HepG2 (cell line): ENCODE measurements around the gene GDF7. TPM values are rescaled to one million over a fixed set of nuclear protein-coding genes. Genes with fewer than 3 reads are reported as not detected.

Experiments
- ATAC-seq: fragments of 200-7000 bp; cut with Tn5 transposase; 3 replicates; pipeline ENCODE4 v1.9.1; 2020; ENCODE audit warnings: mild to moderate bottlenecking, moderate library complexity
- BruUV-seq: library from RNA; stranded (reverse); fragments of 400-500 nt; replicated peaks from 2 replicates; lab custom pipeline; 2021; lab: Mats Ljungman, UMichigan
- CTCF ChIA-PET: fragments of 300-600 bp; formaldehyde crosslinking; extraction: SDS; loops from one replicate; lab custom pipeline; 2021; ENCODE audit warnings: low total read pairs, inconsistent platforms, low intra/inter-chr PET ratio; lab: Yijun Ruan, JAX
- POLR2A ChIA-PET: fragments of 350-600 bp; sonication (Branson Sonifier 250); formaldehyde crosslinking; loops from one replicate; lab custom pipeline; 2020; ENCODE audit warnings: antibody characterized with exemption, inconsistent platforms; lab: Yijun Ruan, JAX
- DNase-seq: peaks from one replicate; pipeline ENCODE4 v3.0.0-alpha.2; 2015; ENCODE audit warnings: low spot score
- FAIRE-seq: peaks from 3 replicates; lab custom pipeline; 2011; peaks lifted over from hg19 to GRCh38; lab: Jason Lieb, UNC
- H2AFZ ChIP-seq: one replicate; pipeline ENCODE4 v1.6.1; 2011; ENCODE audit warnings: low read length, inconsistent platforms
- H3K27ac ChIP-seq: fragments of 300-600 bp; 3 replicates; pipeline ENCODE4 v1.8.0; 2011; ENCODE audit warnings: mixed run types, mild to moderate bottlenecking, mixed read lengths, low read length, inconsistent platforms; ENCODE audit not compliant: insufficient read depth; ENCODE audit errors: extremely low read length
- H3K27me3 ChIP-seq, 2 experiments: fragments of 200-600 bp in 1 of 2; 2 replicates in 1 of 2; 3 replicates in 1 of 2; pipeline versions ENCODE4 v1.6.0 to v1.8.0; 2011; ENCODE audit warnings: low read length in 2 of 2, mild to moderate bottlenecking in 2 of 2, moderate library complexity in 2 of 2, inconsistent platforms in 1 of 2; ENCODE audit not compliant: insufficient read depth in 2 of 2, control insufficient read depth in 1 of 2
- H3K36me3 ChIP-seq, 2 experiments: fragments of 200-600 bp in 1 of 2; replicated peaks in 1 of 2; 2 replicates in 1 of 2; 3 replicates in 1 of 2; pipeline versions ENCODE4 v1.5.1 to v1.8.0; 2011; ENCODE audit warnings: low read length in 2 of 2, inconsistent platforms in 1 of 2; ENCODE audit not compliant: insufficient read depth in 2 of 2, control insufficient read depth in 1 of 2
- H3K4me1 ChIP-seq: 2 replicates; pipeline ENCODE4 v1.5.1; 2012; ENCODE audit warnings: low read length, inconsistent platforms; ENCODE audit not compliant: insufficient read depth
- H3K4me2 ChIP-seq: 2 replicates; pipeline ENCODE4 v1.6.0; 2011; ENCODE audit warnings: low read depth, low read length, inconsistent platforms
- H3K4me3 ChIP-seq, 3 experiments: fragments of 200-600 bp in 1 of 3; sonication (generic), shearing (Covaris generic) in 1 of 3; replicated peaks in 1 of 3; 2 replicates each; pipeline ENCODE4 v1.5.1; 2011 to 2016; ENCODE audit warnings: low read length in 3 of 3, inconsistent platforms in 2 of 3, low read depth in 2 of 3, mild to moderate bottlenecking in 2 of 3, control low read depth in 1 of 3, mixed read lengths in 1 of 3; ENCODE audit not compliant: insufficient read depth in 1 of 3
- H3K79me2 ChIP-seq: one replicate; pipeline ENCODE4 v1.6.1; 2011; ENCODE audit warnings: low read length, inconsistent platforms; ENCODE audit not compliant: insufficient read depth
- H3K9ac ChIP-seq: 2 replicates; pipeline ENCODE4 v1.6.0; 2011; ENCODE audit warnings: mild to moderate bottlenecking, low read depth, low read length, inconsistent platforms; ENCODE audit not compliant: insufficient read depth
- H3K9me3 ChIP-seq: 2 replicates; pipeline ENCODE4 v1.5.1; 2012; ENCODE audit warnings: mild to moderate bottlenecking, low read length
- H4K20me1 ChIP-seq: 2 replicates; pipeline ENCODE4 v1.6.0; 2011; ENCODE audit warnings: inconsistent platforms, mild to moderate bottlenecking, low read length, moderate library complexity; ENCODE audit not compliant: insufficient read depth
- BHLHE40 ChIP-seq: IDR thresholded peaks from 2 replicates; pipeline ENCODE4 v1.6.1; 2011; ENCODE audit warnings: low read length, improper control_type of control experiment
- NBN ChIP-seq: fragments of 450-650 bp; conservative IDR thresholded peaks from 2 replicates; pipeline ENCODE4 v1.6.1; 2017
- PLRG1 ChIP-seq: fragments of 450-650 bp; conservative IDR thresholded peaks from 2 replicates; pipeline ENCODE4 v1.6.1; 2016
- SALL1 ChIP-seq: sonication (generic); formaldehyde crosslinking; IDR thresholded peaks from 2 replicates; pipeline ENCODE4 v1.8.0; 2022; ENCODE audit warnings: mild to moderate bottlenecking, missing genetic modification reagents
- ZNF567 ChIP-seq: sonication (generic); formaldehyde crosslinking; IDR thresholded peaks from 2 replicates; pipeline ENCODE4 v1.8.1; 2023; ENCODE audit warnings: mild to moderate bottlenecking, missing genetic modification reagents, borderline replicate concordance
- WGBS: methylation state at CpG from one replicate; pipeline ENCODE4 v1.1.6; 2017; ENCODE audit warnings: low lambda C conversion rate; 5-methylcytosine and 5-hydroxymethylcytosine counted together
- in situ Hi-C: cut with HindIII; loops from 2 replicates; pipeline ENCODE4 v1.10.0; 2017; ENCODE audit warnings: low pct_unique_long_range_greater_than_20kb; ENCODE audit not compliant: extremely low pct_ligation_motif_present
- intact Hi-C: fragments of 100-400 bp; cut with micrococcal nuclease; formaldehyde crosslinking; loops from one replicate; pipeline ENCODE4 v1.10.0; 2022; ENCODE audit not compliant: unreplicated experiment
- polyA plus RNA-seq, 8 experiments: library from polyadenylated mRNA; depleted of rRNA in 3 of 8; stranded (reverse) in 7 of 8; unstranded in 1 of 8; fragments of >200 nt; fragmentation: Illumina TruSeq in 4 of 8; extraction: Trizol in 4 of 8; gene quantifications; 2 replicates each; pipeline versions ENCODE4 v1.2.1 to v1.2.3, GENCODE V29; 2011 to 2016; ENCODE audit warnings: low read depth in 4 of 8, missing spikeins in 1 of 8, mixed read lengths in 1 of 8; ENCODE audit not compliant: insufficient read depth in 1 of 8
- total RNA-seq, 5 experiments: library from RNA; depleted of rRNA; stranded (reverse); fragments of >200 nt; fragmentation: Illumina TruSeq; extraction: Trizol; gene quantifications; 2 replicates each; pipeline ENCODE4 v1.2.3, GENCODE V29; 2016; ENCODE audit warnings: low read depth in 1 of 5
- TF ChIP-seq, protein P1 (sequence below): sonication (generic); formaldehyde crosslinking; IDR thresholded peaks from 2 replicates; pipeline ENCODE4 v1.5.1; 2020; ENCODE audit warnings: missing genetic modification reagents, mild to moderate bottlenecking, borderline replicate concordance

Gene GDF7
- total and polyA plus RNA-seq, 2 of the 13 experiments (the other 11 are each of a cell fraction or from before 2014, with no cell fraction given): 1.6 to 15.0 TPM

- POLR2A ChIA-PET: interaction anchor here (1.3 to 5.9 kb wide), 11 partner anchors 9 to 240 kb away, joined by 3 to 51 read pairs (median 15); partner anchors contain the start of genes GDF7, LDAH and RHOB
- Histone ChIP-seq H4K20me1 (no peaks in the 10 kb centered on the region), H3K27me3 (peaks cover 5 to 23% of the 10 kb centered on the region in 2 experiments; a peak in 4 of 5 replicates), H3K9me3 (no peaks in the 10 kb centered on the region), H3K4me3 (peak overlapping the region in 1 of 3 experiments; percentile 95; a peak in 1 of 6 replicates), H3K4me2 (peak overlapping the region; percentile 93), H3K9ac (no peak overlapping the region), H2AFZ (no peak overlapping the region), H3K36me3 (no peaks in the 10 kb centered on the region; a peak in 1 of 5 replicates), H3K27ac (no peak overlapping the region), H3K4me1 (peaks cover 58% of the 10 kb centered on the region), H3K79me2 (peaks cover 9% of the 10 kb centered on the region)
- FAIRE-seq: peak; percentile 63
- CTCF ChIA-PET: interaction anchor here (1.4 kb wide), 1 partner anchor 240 kb away, joined by 3 read pairs; no protein-coding TSS in a partner anchor
- BruUV-seq: no TSS peak
- in situ Hi-C loops (loop anchor here (25.0 kb wide), 1 partner anchor 310 kb away; no protein-coding TSS in a partner anchor), intact Hi-C loops (no loop called here)
- WGBS: 63% methylated on average over 7 of the region's 7 CpGs
- ATAC-seq: no peak
- no peak for DNase-seq
- TF ChIP-seq PLRG1 (no peak), ZNF567 (CRISPR knock-in tag) (0 out of 2 replicates have a peak, but pooled peaks have one; percentile 6), NBN (no peak)
Observed at GRCh38 chr2:20652141-20652540, 14.8 kb upstream of the GDF7 start.

DNA sequence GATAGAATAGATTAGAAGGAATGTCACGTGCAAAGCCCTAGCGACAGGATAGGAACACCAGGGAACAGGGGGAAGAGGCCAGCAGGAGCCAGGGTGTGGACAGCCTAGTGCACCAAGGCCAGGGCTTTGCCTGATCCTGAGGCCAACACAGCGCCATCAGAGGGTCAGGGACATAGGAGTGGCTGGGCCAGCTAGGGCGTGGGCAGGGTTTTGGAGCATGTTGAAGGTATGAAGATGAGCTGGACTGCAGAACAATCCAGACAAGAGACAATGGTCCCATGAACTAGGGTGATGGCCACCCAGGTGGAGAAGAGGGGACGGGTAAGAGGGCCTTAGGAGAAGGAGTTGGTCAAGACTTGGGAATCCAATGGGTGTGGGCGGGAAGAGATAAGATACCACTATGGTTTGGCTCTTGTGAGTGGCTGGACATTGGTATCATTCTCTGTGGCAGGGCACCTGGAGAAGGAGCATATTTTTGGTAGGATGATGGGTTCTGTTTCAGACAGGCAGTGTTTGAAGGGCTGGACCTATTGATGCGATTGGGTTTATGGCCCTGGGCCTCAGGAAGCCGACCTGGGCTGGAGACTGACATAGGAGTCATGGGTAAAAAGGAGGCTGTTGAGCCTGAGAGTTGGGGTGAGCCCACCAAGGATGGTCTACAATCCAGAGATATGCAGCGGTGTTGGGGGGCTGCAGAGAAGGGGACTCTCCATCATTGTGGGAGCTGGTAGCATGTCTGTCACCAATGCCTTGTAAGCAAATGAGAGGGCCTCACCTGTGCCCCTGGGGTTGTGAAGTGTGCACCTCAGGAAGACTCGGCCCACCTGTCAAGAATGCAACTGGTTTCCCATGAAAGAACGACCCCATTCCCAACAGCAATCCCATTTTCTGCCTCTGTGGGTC, 14.0 kb upstream of the GDF7 start:
- Histone ChIP-seq H3K79me2 (peaks cover 9% of the 10 kb centered on the region), H3K4me1 (peaks cover 53% of the 10 kb centered on the region), H3K9me3 (no peaks in the 10 kb centered on the region), H3K4me3 (no peak overlapping the region), H3K9ac (no peak overlapping the region)
- ATAC-seq: no peak
- POLR2A ChIA-PET: interaction anchor here (1.5 to 5.9 kb wide), 5 partner anchors 8 to 205 kb away, joined by 3 to 51 read pairs (median 23); partner anchors contain the start of genes GDF7 and RHOB
- intact Hi-C loops: no loop called here
- TF ChIP-seq BHLHE40 (peak; percentile 20; the same call in 1 of the 2 replicates), SALL1 (0 out of 2 replicates have a peak, but pooled peaks have one; percentile 14)
- TF ChIP-seq, protein P1, sequence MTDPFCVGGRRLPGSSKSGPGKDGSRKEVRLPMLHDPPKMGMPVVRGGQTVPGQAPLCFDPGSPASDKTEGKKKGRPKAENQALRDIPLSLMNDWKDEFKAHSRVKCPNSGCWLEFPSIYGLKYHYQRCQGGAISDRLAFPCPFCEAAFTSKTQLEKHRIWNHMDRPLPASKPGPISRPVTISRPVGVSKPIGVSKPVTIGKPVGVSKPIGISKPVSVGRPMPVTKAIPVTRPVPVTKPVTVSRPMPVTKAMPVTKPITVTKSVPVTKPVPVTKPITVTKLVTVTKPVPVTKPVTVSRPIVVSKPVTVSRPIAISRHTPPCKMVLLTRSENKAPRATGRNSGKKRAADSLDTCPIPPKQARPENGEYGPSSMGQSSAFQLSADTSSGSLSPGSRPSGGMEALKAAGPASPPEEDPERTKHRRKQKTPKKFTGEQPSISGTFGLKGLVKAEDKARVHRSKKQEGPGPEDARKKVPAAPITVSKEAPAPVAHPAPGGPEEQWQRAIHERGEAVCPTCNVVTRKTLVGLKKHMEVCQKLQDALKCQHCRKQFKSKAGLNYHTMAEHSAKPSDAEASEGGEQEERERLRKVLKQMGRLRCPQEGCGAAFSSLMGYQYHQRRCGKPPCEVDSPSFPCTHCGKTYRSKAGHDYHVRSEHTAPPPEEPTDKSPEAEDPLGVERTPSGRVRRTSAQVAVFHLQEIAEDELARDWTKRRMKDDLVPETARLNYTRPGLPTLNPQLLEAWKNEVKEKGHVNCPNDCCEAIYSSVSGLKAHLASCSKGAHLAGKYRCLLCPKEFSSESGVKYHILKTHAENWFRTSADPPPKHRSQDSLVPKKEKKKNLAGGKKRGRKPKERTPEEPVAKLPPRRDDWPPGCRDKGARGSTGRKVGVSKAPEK: no peak
- TF ChIP-seq, all 625 proteins: peak for 2
- peaks cover 8 to 29% of the 10 kb centered on the region in 2 experiments; a peak in 4 of 5 replicates for H3K27me3 ChIP-seq
- 59% methylated on average over 11 of the region's 11 CpGs for WGBS
- no peaks in the 10 kb centered on the region for H3K36me3 ChIP-seq
- FAIRE-seq (no peak), DNase-seq (no peak)
- no peak overlapping the region for H2AFZ ChIP-seq
- peak overlapping the region; percentile 93; the same call in 1 of the 2 replicates for H3K4me2 ChIP-seq
- no peak overlapping the region for H3K27ac ChIP-seq
- CTCF ChIA-PET: no interaction called here
- no peaks in the 10 kb centered on the region for H4K20me1 ChIP-seq
- BruUV-seq: no TSS peak
- in situ Hi-C loops: loop anchor here (25.0 kb wide), 1 partner anchor 309 kb away; no protein-coding TSS in a partner anchor
